Gastroesophageal sphincter (tissue), 4 donors: ENCODE measurements around the gene EPB41L3. TPM values are rescaled to one million over a fixed set of nuclear protein-coding genes. Genes with fewer than 3 reads are reported as not detected.

Source experiments
- ATAC-seq: fragments of 150-250 bp; one replicate; pipeline ENCODE4 v1.9.1; 2016; ENCODE audit warnings: mild to moderate bottlenecking, moderate library complexity
- H3K27ac ChIP-seq, 4 donors: fragments of 200-600 bp; sonication (generic) in 3 of 4; 1 replicate in 3 of 4; 2 replicates in 1 of 4; pipeline ENCODE4 v1.5.1; 2016 to 2019
- H3K27me3 ChIP-seq: fragments of 200-600 bp; sonication (generic); one replicate; pipeline ENCODE4 v1.5.1; 2019
- H3K36me3 ChIP-seq, 2 donors: fragments of 200-600 bp; sonication (generic); one replicate each; pipeline ENCODE4 v1.5.1; 2019; ENCODE audit warnings: control low read depth in 1 of 2
- H3K4me1 ChIP-seq, 3 donors: fragments of 200-600 bp; sonication (generic); 1 replicate in 2 of 3; 2 replicates in 1 of 3; pipeline ENCODE4 v1.5.1; 2016 to 2019; ENCODE audit warnings: control low read depth in 2 of 3
- H3K4me3 ChIP-seq, 2 donors: fragments of 200-600 bp; sonication (generic); one replicate each; pipeline ENCODE4 v1.5.1; 2019; ENCODE audit warnings: mild to moderate bottlenecking in 1 of 2, moderate library complexity in 1 of 2
- H3K9me3 ChIP-seq, 3 donors: fragments of 200-600 bp; sonication (generic); one replicate each; pipeline ENCODE4 v1.5.1; 2017 to 2019; ENCODE audit warnings: control low read depth in 2 of 3
- EP300 ChIP-seq: sonication (generic); formaldehyde crosslinking; IDR thresholded peaks from one replicate; pipeline ENCODE4 v1.6.1; 2017; ENCODE audit warnings: antibody characterized with exemption, mild to moderate bottlenecking
- POLR2A ChIP-seq, 2 donors: fragments of 450-650 bp; IDR thresholded peaks; one replicate each; pipeline ENCODE4 v1.6.1; 2017; ENCODE audit warnings: antibody characterized with exemption in 2 of 2, mild to moderate bottlenecking in 2 of 2, moderate library complexity in 1 of 2
- POLR2AphosphoS5 ChIP-seq: sonication (generic); formaldehyde crosslinking; IDR thresholded peaks from one replicate; pipeline ENCODE4 v1.6.1; 2017; ENCODE audit warnings: antibody characterized with exemption
- WGBS, 2 donors: methylation state at CpG; one replicate each; pipeline ENCODE4 v1.1.5; 2018; ENCODE audit warnings: low coverage in 1 of 2; 5-methylcytosine and 5-hydroxymethylcytosine counted together
- total RNA-seq, 4 donors: library from RNA; depleted of rRNA; stranded (reverse); fragments of >200 nt; gene quantifications; one replicate each; pipeline ENCODE4 v1.1.0, GENCODE V29; 2016
- TF ChIP-seq, protein P1 (sequence below), 4 experiments: fragments of 200-600 bp in 2 of 4; fragments of 450-650 bp in 2 of 4; sonication (generic) in 1 of 4; IDR thresholded peaks; one replicate each; pipeline ENCODE4 v1.5.1; 2017 to 2019; ENCODE audit warnings: antibody characterized with exemption in 4 of 4, mild to moderate bottlenecking in 2 of 4, moderate library complexity in 2 of 4

Gene EPB41L3
- total RNA-seq, 4 donors from 2014 or later, result 27.4 to 66.6 (median 43.4) TPM

DNA sequence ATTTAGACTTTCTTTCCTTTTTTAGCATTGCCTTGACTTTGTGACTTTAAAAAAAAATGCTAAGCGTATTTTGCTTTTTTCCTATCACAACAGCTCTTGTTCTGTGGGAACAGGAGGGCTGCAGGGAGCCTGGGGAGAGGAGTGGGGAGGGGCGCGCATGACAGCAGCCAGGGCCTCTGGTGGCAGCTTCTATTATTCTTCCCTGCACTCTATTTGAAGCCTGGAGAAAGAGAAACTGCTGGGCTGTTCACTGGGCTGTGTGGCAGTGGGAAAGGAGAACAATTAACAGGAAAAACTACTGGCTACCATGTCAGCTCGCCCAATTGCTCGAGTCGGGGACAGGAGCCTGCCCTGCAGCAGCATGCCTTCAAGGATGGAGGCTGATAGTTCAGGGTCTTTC lies 129.3 kb downstream of the EPB41L3 start:
- 72 to 91% methylated on average over 3 to 4 of the region's 6 CpGs for WGBS, 2 donors
- Histone ChIP-seq H3K9me3 (no peaks in the 10 kb centered on the region), H3K4me1 (no peaks in the 10 kb centered on the region), H3K36me3 (no peaks in the 10 kb centered on the region), H3K27me3 (no peaks in the 10 kb centered on the region), H3K27ac (no peak overlapping the region), H3K4me3 (no peak overlapping the region)
- ATAC-seq, result no peak
- TF ChIP-seq POLR2AphosphoS5 (no peak), EP300 (no peak), POLR2A (IDR thresholded peaks at IDR 0.05) (no peak)
- TF ChIP-seq, protein P1, sequence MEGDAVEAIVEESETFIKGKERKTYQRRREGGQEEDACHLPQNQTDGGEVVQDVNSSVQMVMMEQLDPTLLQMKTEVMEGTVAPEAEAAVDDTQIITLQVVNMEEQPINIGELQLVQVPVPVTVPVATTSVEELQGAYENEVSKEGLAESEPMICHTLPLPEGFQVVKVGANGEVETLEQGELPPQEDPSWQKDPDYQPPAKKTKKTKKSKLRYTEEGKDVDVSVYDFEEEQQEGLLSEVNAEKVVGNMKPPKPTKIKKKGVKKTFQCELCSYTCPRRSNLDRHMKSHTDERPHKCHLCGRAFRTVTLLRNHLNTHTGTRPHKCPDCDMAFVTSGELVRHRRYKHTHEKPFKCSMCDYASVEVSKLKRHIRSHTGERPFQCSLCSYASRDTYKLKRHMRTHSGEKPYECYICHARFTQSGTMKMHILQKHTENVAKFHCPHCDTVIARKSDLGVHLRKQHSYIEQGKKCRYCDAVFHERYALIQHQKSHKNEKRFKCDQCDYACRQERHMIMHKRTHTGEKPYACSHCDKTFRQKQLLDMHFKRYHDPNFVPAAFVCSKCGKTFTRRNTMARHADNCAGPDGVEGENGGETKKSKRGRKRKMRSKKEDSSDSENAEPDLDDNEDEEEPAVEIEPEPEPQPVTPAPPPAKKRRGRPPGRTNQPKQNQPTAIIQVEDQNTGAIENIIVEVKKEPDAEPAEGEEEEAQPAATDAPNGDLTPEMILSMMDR (IDR thresholded peaks at IDR 0.05), result no peak

DNA sequence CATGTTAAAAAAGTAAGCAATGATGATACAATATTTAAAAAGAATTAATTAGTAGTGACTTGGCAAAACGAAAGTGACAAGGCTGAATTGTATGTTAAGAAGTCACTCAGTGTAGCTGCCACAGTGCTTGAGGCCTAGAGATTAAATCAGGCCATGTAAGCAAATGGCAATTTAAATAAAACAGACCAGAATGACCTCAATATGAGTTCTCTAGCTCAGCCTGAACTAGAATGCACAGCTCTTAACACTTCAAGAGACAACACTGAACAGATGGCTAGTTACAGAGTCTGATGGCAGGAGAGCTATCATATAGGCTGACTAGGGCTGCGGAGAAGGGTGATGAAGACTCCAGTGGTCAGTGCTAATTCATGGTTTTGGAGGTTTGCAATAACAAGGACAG lies 130.3 kb downstream of the EPB41L3 start:
- Histone ChIP-seq H3K36me3 (no peaks in the 10 kb centered on the region), H3K27ac (no peak overlapping the region), H3K4me3 (no peak overlapping the region), H3K27me3 (no peaks in the 10 kb centered on the region), H3K9me3 (no peaks in the 10 kb centered on the region), H3K4me1 (no peaks in the 10 kb centered on the region)
- WGBS, 2 donors, result 33 to 63% methylated on average over 1 to 2 of the region's 2 CpGs
- no peak for TF ChIP-seq POLR2AphosphoS5
- TF ChIP-seq, protein P1 (IDR thresholded peaks at IDR 0.05), result no peak
- no peak for TF ChIP-seq POLR2A (IDR thresholded peaks at IDR 0.05)
- TF ChIP-seq EP300, result no peak
- ATAC-seq, result no peak

DNA sequence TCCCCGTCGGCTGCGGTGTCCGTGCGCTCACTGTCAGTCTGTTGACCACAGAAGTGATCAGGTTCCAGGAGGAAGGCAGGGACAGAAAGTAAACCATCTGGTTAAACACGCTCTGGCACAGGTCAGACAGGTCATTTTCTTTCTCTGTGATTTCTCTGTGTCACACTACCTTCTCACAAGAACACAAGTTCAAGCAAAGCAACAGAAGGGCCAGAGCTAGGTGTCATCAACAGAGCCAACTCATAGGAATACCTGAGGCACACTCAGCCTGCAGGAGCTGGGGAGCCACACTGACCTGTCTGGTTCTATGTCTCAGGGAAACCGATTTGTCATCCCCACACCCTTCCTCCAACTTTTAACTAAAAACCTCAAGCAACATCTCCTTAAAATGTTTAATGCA lies 133.2 kb downstream of the EPB41L3 start:
- Histone ChIP-seq H3K27me3 (no peaks in the 10 kb centered on the region), H3K4me1 (no peaks in the 10 kb centered on the region), H3K4me3 (no peak overlapping the region), H3K36me3 (peaks cover 0 to 17% of the 10 kb centered on the region in 2 donors), H3K9me3 (no peaks in the 10 kb centered on the region), H3K27ac (no peak overlapping the region)
- 92 to 100% methylated on average over 1 to 6 of the region's 7 CpGs for WGBS, 2 donors
- TF ChIP-seq POLR2A (IDR thresholded peaks at IDR 0.05), result no peak
- TF ChIP-seq POLR2AphosphoS5, result no peak
- no peak for TF ChIP-seq EP300
- TF ChIP-seq, protein P1 (IDR thresholded peaks at IDR 0.05), result no peak
- ATAC-seq, result no peak

DNA sequence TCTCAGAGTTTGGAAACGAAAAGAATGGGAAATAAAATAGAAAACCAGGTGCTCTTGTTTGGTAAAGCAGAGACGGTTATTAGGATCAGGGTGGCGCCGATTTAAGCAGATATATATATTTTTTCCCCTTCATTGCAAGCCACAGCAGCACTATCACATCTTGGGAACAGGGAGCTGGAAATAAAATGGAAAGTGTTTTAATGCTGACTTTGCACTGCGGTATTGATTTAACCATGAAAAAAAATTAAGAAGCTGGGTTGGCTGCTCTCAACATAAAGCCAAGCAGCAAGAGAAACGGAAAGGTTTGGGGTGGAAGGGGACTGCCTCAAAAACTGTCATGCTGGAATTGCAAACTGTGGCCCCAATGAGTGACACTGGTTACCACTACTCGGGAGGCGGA lies 145.5 kb downstream of the EPB41L3 start:
- Histone ChIP-seq H3K4me1 (no peaks in the 10 kb centered on the region), H3K36me3 (peaks cover 0 to 41% of the 10 kb centered on the region in 2 donors), H3K27ac (no peak overlapping the region), H3K27me3 (no peaks in the 10 kb centered on the region), H3K4me3 (no peak overlapping the region), H3K9me3 (no peaks in the 10 kb centered on the region)
- no peak for ATAC-seq
- 87 to 92% methylated on average over 5 to 8 of the region's 8 CpGs for WGBS, 2 donors
- TF ChIP-seq POLR2AphosphoS5 (no peak), POLR2A (IDR thresholded peaks at IDR 0.05) (no peak), EP300 (no peak)
- TF ChIP-seq, protein P1 (IDR thresholded peaks at IDR 0.05), result no peak

DNA sequence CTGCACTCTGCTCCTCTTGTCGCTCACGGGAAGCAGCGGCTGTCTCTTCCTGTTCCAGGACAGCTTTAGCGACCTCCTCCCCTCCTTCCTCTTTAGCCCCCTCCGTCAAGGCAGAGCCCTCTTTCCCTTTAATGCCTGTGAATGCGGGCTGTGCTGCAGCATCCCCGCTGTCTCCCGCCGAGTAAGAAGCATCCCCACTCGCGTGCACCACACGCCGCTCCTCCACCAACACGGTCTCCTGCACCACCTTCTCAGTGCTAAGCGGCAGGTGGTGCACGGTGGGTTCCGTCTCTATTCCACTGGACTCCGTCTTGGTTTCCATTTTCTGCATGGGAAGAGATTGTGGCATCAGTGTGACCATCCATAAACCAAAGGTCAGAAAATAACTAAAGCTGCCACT lies 146.7 kb downstream of the EPB41L3 start:
- H3K9me3 ChIP-seq, result no peaks in the 10 kb centered on the region
- H3K27me3 ChIP-seq, result no peaks in the 10 kb centered on the region
- H3K27ac ChIP-seq, result no peak overlapping the region
- no peaks in the 10 kb centered on the region for H3K4me1 ChIP-seq
- no peak for ATAC-seq
- H3K36me3 ChIP-seq, result peaks cover 0 to 47% of the 10 kb centered on the region in 2 donors
- H3K4me3 ChIP-seq, result no peak overlapping the region
- TF ChIP-seq POLR2A (IDR thresholded peaks at IDR 0.05), result no peak
- TF ChIP-seq, protein P1 (IDR thresholded peaks at IDR 0.05), result no peak
- no peak for TF ChIP-seq POLR2AphosphoS5
- no peak for TF ChIP-seq EP300
- 79 to 97% methylated on average over 5 to 15 of the region's 18 CpGs for WGBS, 2 donors
